Right hindlimb (tissue), 1 donor: ENCODE data around the gene RIN3.

Experiments used
- DNase-seq: peaks from one replicate; pipeline ENCODE4 v3.0.0-alpha.2; 2018

The RIN3 gene

GRCh38 chr14:92578511-92578910, 64.9 kb downstream of the RIN3 start:
- DNase-seq: no peak

GRCh38 chr14:92579244-92579936, 65.8 kb downstream of the RIN3 start:
- DNase-seq: no peak

GRCh38 chr14:92581206-92581605, 67.6 kb downstream of the RIN3 start:
- DNase-seq: no peak

GRCh38 chr14:92581966-92582566, 68.5 kb downstream of the RIN3 start:
- DNase-seq: no peak

GRCh38 chr14:92582706-92583452, 69.3 kb downstream of the RIN3 start:
- DNase-seq: no peak

- DNase-seq: no peak
Observed at GRCh38 chr14:92584220-92584619, 70.6 kb downstream of the RIN3 start.

- no peak for DNase-seq
Observed at GRCh38 chr14:92584816-92585215, 71.2 kb downstream of the RIN3 start.

- DNase-seq: peak; percentile 35
Observed at GRCh38 chr14:92585981-92586937, 72.7 kb downstream of the RIN3 start.

- DNase-seq: no peak
Observed at GRCh38 chr14:92586963-92587699, 73.5 kb downstream of the RIN3 start.

- DNase-seq: no peak
Observed at GRCh38 chr14:92587700-92588085, 74.1 kb downstream of the RIN3 start.

GRCh38 chr14:92589213-92589852, 75.8 kb downstream of the RIN3 start:
- no peak for DNase-seq

GRCh38 chr14:92590176-92590575, 76.6 kb downstream of the RIN3 start:
- DNase-seq: no peak

- DNase-seq: no peak
Observed at GRCh38 chr14:92590941-92591340, 77.4 kb downstream of the RIN3 start.

- DNase-seq: no peak
Observed at GRCh38 chr14:92591346-92591745, 77.8 kb downstream of the RIN3 start.

GRCh38 chr14:92595267-92595666, 81.7 kb downstream of the RIN3 start:
- DNase-seq: no peak

- no peak for DNase-seq
Observed at GRCh38 chr14:92596331-92596907, 82.8 kb downstream of the RIN3 start.

- no peak for DNase-seq
Observed at GRCh38 chr14:92597906-92598905, 84.6 kb downstream of the RIN3 start.

GRCh38 chr14:92599811-92600210, 86.2 kb downstream of the RIN3 start:
- DNase-seq: no peak

- DNase-seq: no peak
Observed at GRCh38 chr14:92600318-92601053, 86.9 kb downstream of the RIN3 start.
